RWPE2 (cell line): ENCODE results near the gene UBE2O.

ENCODE experiments used
- ATAC-seq: fragments of 200-7000 bp; cut with Tn5 transposase; 3 replicates; pipeline ENCODE4 v1.9.1; 2021; ENCODE audit warnings: low read depth
- DNase-seq: peaks from one replicate; pipeline ENCODE4 v3.0.0-alpha.2; 2020; ENCODE audit warnings: low spot score
- H3K27ac ChIP-seq: fragments of 450-650 bp; 2 replicates; pipeline ENCODE4 v1.5.1; 2017; ENCODE audit warnings: mild to moderate bottlenecking; ENCODE audit not compliant: poor library complexity, severe bottlenecking
- H3K27me3 ChIP-seq: fragments of 250-450 bp; sonication (Bioruptor Pico); 2 replicates; pipeline ENCODE4 v1.5.1; 2021; ENCODE audit warnings: mild to moderate bottlenecking, moderate library complexity; ENCODE audit not compliant: insufficient read depth, poor library complexity, severe bottlenecking
- H3K36me3 ChIP-seq: fragments of 250-450 bp; sonication (Bioruptor Pico); 2 replicates; pipeline ENCODE4 v1.5.1; 2020; ENCODE audit warnings: low read depth, mild to moderate bottlenecking, moderate library complexity
- H3K4me1 ChIP-seq: fragments of 250-450 bp; sonication (Bioruptor Pico); 2 replicates; pipeline ENCODE4 v1.5.1; 2021; ENCODE audit warnings: mild to moderate bottlenecking, moderate library complexity; ENCODE audit not compliant: insufficient read depth, poor library complexity, severe bottlenecking
- H3K4me3 ChIP-seq: fragments of 250-450 bp; sonication (Bioruptor Pico); 2 replicates; pipeline ENCODE4 v1.5.1; 2021; ENCODE audit warnings: mild to moderate bottlenecking, moderate library complexity; ENCODE audit not compliant: severe bottlenecking
- H3K9me3 ChIP-seq: fragments of 250-450 bp; sonication (Bioruptor Pico); 2 replicates; pipeline ENCODE4 v1.5.1; 2021; ENCODE audit warnings: mild to moderate bottlenecking, moderate library complexity; ENCODE audit not compliant: severe bottlenecking
- TF ChIP-seq, protein P1 (sequence below): fragments of 450-650 bp; IDR thresholded peaks from one replicate; pipeline ENCODE4 v1.5.1; 2017; ENCODE audit warnings: mild to moderate bottlenecking, moderate library complexity; ENCODE audit not compliant: poor library complexity, severe bottlenecking

The UBE2O gene

DNA sequence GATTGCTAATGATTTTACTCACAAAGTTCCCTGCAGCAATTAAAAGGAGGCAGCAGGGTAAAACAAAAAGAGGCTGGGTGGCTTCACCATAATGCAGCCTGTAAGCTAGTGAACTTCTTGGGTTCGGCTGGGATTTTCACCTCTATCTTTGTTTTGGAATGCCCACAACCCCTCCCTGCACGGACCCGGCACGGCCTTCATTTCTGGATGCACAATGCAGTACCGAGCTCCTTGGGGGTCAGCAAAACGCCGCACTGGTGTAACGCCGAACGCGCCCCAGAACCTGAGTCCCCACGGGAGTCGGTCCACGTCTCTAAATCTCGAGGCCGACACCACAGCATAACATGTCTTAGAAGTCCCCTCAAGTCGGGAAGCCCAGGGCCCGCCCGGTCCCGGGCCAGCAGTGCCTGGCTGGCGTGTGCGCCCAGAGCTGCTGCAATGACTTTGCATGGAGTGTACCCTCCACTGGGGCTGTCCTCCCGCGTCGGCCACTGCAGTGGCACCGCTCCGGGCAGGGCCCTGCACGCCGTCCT is 759 bp downstream of the UBE2O start:
- no peak for DNase-seq
- TF ChIP-seq, protein P1, sequence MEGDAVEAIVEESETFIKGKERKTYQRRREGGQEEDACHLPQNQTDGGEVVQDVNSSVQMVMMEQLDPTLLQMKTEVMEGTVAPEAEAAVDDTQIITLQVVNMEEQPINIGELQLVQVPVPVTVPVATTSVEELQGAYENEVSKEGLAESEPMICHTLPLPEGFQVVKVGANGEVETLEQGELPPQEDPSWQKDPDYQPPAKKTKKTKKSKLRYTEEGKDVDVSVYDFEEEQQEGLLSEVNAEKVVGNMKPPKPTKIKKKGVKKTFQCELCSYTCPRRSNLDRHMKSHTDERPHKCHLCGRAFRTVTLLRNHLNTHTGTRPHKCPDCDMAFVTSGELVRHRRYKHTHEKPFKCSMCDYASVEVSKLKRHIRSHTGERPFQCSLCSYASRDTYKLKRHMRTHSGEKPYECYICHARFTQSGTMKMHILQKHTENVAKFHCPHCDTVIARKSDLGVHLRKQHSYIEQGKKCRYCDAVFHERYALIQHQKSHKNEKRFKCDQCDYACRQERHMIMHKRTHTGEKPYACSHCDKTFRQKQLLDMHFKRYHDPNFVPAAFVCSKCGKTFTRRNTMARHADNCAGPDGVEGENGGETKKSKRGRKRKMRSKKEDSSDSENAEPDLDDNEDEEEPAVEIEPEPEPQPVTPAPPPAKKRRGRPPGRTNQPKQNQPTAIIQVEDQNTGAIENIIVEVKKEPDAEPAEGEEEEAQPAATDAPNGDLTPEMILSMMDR = no peak
- peak; percentile 53 for ATAC-seq
- peaks cover 19% of the 10 kb centered on the region for H3K4me1 ChIP-seq
- no peaks in the 10 kb centered on the region for H3K36me3 ChIP-seq
- no peaks in the 10 kb centered on the region for H3K9me3 ChIP-seq
- H3K27ac ChIP-seq = peak overlapping the region; percentile 44
- peak overlapping the region; percentile 74 for H3K4me3 ChIP-seq
- H3K27me3 ChIP-seq = no peaks in the 10 kb centered on the region

DNA sequence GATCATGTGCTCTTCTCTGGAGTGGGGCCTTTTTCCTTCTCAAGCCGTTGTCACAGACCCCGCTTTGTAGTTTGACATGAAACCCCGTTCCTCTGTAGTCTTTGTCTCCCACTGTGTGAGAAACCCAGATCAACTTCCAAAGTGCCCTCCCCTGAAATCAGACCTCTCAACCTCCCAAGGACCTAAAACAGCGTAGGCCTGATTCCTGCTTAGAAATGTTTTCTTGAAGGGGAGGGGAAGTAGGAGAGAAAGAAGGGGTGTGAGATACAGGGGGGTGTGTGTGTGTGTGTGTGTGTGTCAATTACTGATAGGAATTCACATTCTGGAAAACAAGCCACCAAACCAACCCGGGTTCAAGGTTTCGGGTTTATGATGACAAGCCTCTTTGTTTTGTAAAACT is 1.4 kb downstream of the UBE2O start:
- Histone ChIP-seq H3K27ac (no peak overlapping the region), H3K4me1 (peaks cover 21% of the 10 kb centered on the region), H3K9me3 (no peaks in the 10 kb centered on the region), H3K27me3 (no peaks in the 10 kb centered on the region), H3K4me3 (peak overlapping the region; percentile 74), H3K36me3 (no peaks in the 10 kb centered on the region)
- ATAC-seq = no peak
- no peak for DNase-seq
- TF ChIP-seq, protein P1 = no peak

DNA sequence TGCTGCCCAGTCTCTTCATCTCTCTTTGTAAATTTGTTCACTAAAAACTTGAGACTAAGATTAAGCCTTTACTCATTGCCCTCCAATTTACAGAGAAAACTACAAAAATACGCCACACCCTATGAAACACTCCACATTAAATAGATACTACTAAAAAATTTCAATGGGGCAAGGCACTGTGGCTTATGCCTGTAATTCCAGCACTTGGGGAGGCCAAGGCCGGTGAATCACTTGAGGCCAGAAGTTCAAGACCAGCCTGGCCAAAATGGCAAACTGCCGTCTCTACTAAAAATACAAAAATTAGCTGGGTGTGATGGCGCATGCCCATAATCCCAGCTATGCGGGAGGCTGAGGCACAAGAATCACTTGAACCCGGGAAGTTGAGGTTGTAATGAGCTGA is 3.8 kb downstream of the UBE2O start:
- Histone ChIP-seq H3K27me3 (no peaks in the 10 kb centered on the region), H3K9me3 (no peaks in the 10 kb centered on the region), H3K4me3 (no peak overlapping the region), H3K27ac (no peak overlapping the region), H3K36me3 (no peaks in the 10 kb centered on the region), H3K4me1 (peaks cover 42% of the 10 kb centered on the region)
- no peak for DNase-seq
- ATAC-seq = no peak
- TF ChIP-seq, protein P1 = no peak

DNA sequence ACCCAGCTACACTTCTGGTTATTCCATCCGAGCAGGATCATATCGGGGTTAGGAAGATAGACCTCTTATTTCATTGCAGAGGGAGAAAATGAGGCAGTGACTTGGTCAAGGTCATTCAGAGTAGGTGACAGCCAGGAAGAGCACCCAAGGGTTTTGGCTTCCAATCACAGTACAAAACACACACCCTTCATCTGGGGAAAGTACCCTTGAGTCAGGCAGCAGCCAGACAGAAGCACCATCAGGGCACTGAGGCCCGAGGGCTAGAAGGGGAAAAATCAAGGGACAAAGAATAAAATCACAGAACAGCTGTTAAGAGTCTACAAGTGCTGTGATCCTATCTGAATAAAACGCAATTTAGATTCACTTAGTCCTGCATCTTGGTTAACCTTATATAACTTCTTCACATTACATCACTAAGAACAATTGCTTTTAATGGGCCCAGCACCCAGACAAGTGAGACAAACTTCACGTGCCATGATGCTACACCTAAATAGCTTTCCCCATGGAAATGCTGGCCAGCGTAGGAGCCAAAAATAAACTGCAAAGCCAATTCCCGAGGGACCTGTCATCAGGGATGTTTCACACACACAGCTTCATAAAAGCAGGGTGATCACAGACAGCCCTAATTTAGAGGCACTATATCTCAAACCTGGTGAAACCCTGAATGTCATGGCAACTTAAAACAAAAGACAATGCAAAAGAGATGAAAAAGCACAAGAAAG is 4.9 kb downstream of the UBE2O start:
- Histone ChIP-seq H3K27ac (peak overlapping the region; percentile 81), H3K4me1 (peaks cover 44% of the 10 kb centered on the region), H3K4me3 (no peak overlapping the region), H3K9me3 (no peaks in the 10 kb centered on the region), H3K36me3 (no peaks in the 10 kb centered on the region), H3K27me3 (no peaks in the 10 kb centered on the region)
- no peak for DNase-seq
- no peak for ATAC-seq
- TF ChIP-seq, protein P1 = no peak

DNA sequence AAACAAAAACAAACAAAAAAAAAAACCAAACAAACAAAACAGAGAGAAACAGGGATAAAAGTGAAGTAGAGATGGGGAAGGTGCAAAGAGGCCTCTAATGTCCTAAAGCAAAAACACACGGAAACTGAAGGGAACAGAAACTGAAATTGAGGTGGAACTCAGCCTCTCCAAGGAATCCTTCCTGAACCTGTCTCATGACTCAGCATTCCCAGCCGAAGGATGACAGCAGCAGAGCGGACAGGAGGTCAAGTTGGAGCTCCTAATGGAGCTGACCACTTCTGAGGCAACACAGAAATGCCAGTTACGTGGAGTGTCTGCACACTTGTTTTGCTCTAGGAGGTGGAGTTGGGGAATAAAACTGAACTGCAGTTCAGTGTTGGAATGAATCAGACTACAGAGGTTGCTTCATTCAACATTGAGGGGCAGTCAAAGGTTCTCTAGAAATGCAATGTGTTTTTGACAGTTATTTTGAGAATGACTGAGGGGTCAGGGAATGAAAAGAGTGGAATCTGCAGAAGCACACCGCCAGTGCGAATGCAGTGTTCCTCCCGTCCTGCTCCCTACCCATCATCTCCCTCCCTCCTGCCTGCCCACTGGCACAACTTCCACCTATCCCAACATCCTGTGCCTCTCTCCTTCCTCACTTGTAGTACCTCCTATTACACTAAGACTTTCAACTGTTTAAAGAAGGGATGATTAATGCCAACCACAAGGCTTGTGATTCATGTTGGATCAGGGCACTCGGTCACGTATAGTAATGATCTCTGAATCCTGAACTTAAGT is 6.3 kb downstream of the UBE2O start:
- H3K27me3 ChIP-seq = no peaks in the 10 kb centered on the region
- peak overlapping the region; percentile 2 for H3K4me3 ChIP-seq
- DNase-seq (peak; percentile 83), ATAC-seq (peak; percentile 95)
- TF ChIP-seq, protein P1 = no peak
- peaks cover 47% of the 10 kb centered on the region for H3K4me1 ChIP-seq
- H3K27ac ChIP-seq = peak overlapping the region; percentile 81
- no peaks in the 10 kb centered on the region for H3K9me3 ChIP-seq
- no peaks in the 10 kb centered on the region for H3K36me3 ChIP-seq
